Mesodermal cell (in vitro differentiated cells): Measurements from ENCODE around the gene KIAA1328.
"Not testable (repeated sequence)": the region's sequence is repeated elsewhere in the genome, so short reads cannot be mapped to it uniquely, and the experiment has no call there.

Experiments used
- H3K27ac ChIP-seq: 2 replicates; pipeline ENCODE4 v1.7.0; 2013; ENCODE audit warnings: mild to moderate bottlenecking, low read depth, low read length, moderate library complexity; ENCODE audit not compliant: severe bottlenecking
- H3K36me3 ChIP-seq: 2 replicates; pipeline ENCODE4 v1.7.1; 2013; ENCODE audit warnings: mild to moderate bottlenecking, low read length, moderate library complexity; ENCODE audit not compliant: control insufficient read depth, insufficient read depth
- H3K4me1 ChIP-seq: one replicate; pipeline ENCODE4 v1.7.1; 2013; ENCODE audit warnings: mild to moderate bottlenecking, low read length; ENCODE audit not compliant: insufficient read depth, control insufficient read depth, poor library complexity, severe bottlenecking
- H3K4me3 ChIP-seq: 2 replicates; pipeline ENCODE4 v1.7.0; 2013; ENCODE audit warnings: low read length, control low read depth, mild to moderate bottlenecking; ENCODE audit not compliant: insufficient read depth, poor library complexity, severe bottlenecking; ENCODE audit errors: extremely low read depth
- H3K9me3 ChIP-seq: 2 replicates; pipeline ENCODE4 v1.7.1; 2013; ENCODE audit warnings: mild to moderate bottlenecking, low read length, moderate library complexity; ENCODE audit not compliant: control insufficient read depth
- WGBS, 2 experiments: methylation state at CpG; one replicate each; pipeline ENCODE4 v1.1.5; 2013; ENCODE audit warnings: missing lambda C conversion rate in 2 of 2; ENCODE audit not compliant: insufficient coverage in 2 of 2; 5-methylcytosine and 5-hydroxymethylcytosine counted together

KIAA1328 gene

DNA sequence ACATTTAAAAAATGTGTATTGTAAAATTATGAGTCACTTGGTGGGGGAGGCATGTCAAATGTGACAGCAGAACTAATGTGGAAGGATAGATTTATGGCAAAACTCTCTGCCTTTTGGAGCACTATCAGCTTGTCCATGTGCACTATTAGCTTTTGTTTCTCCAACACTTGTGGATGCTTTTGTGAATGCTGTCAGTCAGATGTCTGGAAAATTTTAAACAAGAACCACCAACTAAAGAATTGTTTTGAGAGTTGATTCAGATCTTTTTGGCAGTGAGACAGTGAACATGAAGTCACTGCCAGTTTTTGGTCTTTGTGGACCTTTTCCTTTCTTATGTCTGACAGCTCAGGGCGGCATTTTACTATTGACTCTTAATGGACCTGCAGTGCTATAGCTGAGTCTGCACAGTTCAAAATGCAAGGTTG lies 72.4 kb downstream of the KIAA1328 start:
- H3K4me3 ChIP-seq: no peak overlapping the region
- H3K4me1 ChIP-seq: no peaks in the 10 kb centered on the region
- no peak overlapping the region for H3K27ac ChIP-seq
- H3K36me3 ChIP-seq: no peaks in the 10 kb centered on the region
- WGBS, 2 experiments: 100% methylated on average over 1 of the region's 1 CpG; no CpG with 5 or more reads in 1 of the 2 experiments
- H3K9me3 ChIP-seq: no peaks in the 10 kb centered on the region

DNA sequence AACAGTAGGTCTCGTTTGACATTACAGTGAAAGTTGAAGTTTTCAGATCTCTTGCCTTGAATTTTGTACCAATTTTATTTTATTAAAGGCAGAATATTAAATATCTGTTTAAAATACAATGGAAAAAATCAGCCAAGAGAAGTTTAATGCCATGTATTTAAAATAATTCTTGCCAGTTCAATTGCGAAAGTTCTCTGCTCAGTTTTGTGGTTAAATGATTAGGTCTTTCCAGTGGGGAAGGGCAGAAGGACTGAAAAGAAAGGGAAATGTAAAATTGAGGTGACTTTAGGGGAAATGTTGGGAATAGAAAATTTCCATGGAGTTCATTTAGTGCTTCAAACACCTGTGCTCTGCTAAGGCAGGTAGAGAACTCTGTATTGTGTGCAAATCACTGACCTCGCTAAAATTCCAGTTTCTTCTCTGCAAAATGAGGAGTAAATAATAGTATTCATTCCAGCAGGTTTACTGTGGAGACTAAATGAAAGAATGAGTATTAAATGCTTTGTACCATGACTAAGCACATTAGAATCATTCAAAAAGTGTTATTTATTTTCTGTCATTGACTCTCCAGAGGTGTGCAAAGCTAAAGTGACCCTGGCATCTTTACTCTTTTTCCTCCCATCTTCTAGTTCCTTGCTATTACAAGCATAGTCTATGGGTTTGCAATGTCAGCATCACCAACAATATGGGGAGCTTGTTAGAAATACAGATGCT lies 74.4 kb downstream of the KIAA1328 start:
- 90 to 100% methylated on average over 1 of the region's 3 CpGs for WGBS, 2 experiments
- H3K9me3 ChIP-seq: no peaks in the 10 kb centered on the region
- no peak overlapping the region for H3K27ac ChIP-seq
- H3K4me1 ChIP-seq: no peaks in the 10 kb centered on the region
- H3K4me3 ChIP-seq: no peak overlapping the region
- H3K36me3 ChIP-seq: no peaks in the 10 kb centered on the region

DNA sequence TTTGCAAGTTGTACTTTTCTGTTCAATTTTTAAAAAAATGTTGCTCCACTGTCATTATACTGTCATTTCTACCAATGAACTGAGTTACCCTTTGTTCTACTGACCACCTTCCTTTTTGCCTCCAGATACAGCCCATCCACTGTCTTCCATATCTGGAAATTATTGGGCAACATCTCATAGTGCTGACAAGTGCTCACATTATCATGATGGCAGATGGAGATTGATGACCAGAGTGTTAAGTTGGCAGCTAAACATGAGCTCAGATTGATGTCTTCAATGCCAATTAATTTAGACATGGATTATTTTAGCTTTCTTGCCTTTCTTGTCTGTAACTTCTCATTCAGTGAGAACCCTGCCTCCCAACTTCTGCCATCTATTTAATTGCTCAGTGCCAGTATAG lies 76.6 kb downstream of the KIAA1328 start:
- H3K4me1 ChIP-seq: no peaks in the 10 kb centered on the region

DNA sequence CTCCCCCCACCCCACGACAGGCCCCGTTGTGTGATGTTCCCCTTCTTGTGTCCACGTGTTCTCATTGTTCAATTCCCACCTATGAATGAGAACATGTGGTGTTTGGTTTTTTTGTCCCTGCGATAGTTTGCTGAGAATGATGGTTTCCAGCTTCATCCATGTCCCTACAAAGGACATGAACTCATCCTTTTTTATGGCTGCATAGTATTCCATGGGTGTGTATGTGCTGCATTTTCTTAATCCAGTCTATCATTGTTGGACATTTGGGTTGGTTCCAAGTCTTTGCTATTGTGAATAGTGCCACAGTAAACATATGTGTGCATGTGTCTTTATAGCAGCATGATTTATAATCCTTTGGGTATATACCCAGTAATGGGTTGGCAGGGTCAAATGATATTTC lies 80.4 kb downstream of the KIAA1328 start:
- not testable (repeated sequence) for H3K4me1 ChIP-seq, H3K4me3 ChIP-seq, H3K9me3 ChIP-seq, H3K36me3 ChIP-seq, H3K27ac ChIP-seq
- WGBS, 2 experiments: no CpG with 5 or more reads among the region's 4 CpGs

More for the DNA sequence above, 76.6 kb downstream of the KIAA1328 start:
- no peak overlapping the region for H3K4me3 ChIP-seq
- no peaks in the 10 kb centered on the region for H3K36me3 ChIP-seq
- H3K9me3 ChIP-seq: no peaks in the 10 kb centered on the region
- H3K27ac ChIP-seq: no peak overlapping the region

DNA sequence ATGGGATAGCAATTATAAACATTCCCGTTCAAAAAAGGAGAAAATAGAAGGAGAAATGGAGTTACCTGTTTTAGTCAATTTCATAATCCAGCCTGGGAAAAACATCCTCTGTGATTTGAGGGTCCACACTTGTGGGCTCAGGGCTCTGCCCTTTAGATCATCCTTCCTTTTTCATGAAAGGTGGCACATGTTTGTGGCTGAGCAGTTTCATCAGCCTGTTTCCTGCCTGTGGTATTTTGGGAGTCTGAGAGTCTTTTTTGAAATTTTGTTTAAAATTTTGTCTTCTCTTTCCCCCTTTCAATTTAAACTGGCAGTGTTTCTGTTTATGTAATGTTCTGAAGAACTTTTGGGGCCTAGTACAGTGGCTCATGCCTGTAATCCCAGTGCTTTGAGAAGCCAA lies 84.0 kb downstream of the KIAA1328 start:
- Histone ChIP-seq H3K4me3 (no peak overlapping the region), H3K9me3 (no peaks in the 10 kb centered on the region), H3K27ac (no peak overlapping the region), H3K4me1 (no peaks in the 10 kb centered on the region), H3K36me3 (no peaks in the 10 kb centered on the region)
- no CpG with 5 or more reads among the region's 1 CpG for WGBS, 2 experiments

DNA sequence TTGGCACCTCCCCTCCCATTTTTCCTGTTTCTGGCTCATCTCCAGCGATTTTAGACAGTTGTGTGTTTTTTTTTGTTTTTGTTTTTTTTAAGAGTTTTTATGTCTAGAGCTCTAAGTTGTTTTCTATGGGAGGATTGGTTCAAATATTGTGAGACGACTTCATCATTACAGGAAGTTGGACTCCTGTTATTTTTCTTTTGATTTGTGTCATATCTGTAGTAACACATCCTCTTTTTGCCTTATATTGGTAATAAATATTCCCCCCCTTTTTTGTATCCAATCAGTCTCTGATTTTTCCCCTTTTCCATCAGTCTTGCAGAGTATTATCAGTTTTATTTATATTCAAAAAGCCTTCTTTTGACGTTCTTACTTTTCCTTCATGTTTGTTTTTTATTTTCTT lies 89.0 kb downstream of the KIAA1328 start:
- Histone ChIP-seq H3K36me3 (no peaks in the 10 kb centered on the region), H3K4me3 (no peak overlapping the region), H3K27ac (no peak overlapping the region), H3K9me3 (no peaks in the 10 kb centered on the region), H3K4me1 (no peaks in the 10 kb centered on the region)
- no CpG with 5 or more reads among the region's 3 CpGs for WGBS, 2 experiments

DNA sequence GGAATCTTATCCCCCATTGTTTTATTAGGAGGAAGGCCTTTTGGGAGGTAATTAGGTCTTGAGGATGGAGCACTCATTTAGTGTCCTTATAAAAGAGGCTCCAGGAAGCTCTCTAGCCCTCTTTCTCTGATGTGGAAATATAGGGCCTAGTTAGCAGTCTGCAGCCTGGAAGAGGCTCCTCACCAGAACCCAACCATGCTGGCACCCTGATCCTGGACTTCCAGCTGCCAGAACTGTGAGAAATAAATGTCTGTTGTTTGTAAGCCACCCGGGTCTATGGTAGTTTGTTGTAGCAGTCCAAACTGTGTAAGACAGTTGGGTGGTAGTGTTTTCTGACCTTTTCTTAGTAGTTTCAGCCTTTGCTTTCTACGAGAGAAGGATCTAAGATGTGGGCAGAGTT lies 100.7 kb downstream of the KIAA1328 start:
- Histone ChIP-seq H3K27ac (no peak overlapping the region), H3K4me3 (no peak overlapping the region), H3K4me1 (no peaks in the 10 kb centered on the region), H3K36me3 (no peaks in the 10 kb centered on the region), H3K9me3 (no peaks in the 10 kb centered on the region)
- WGBS, 2 experiments: 100% methylated on average over 1 of the region's 2 CpGs; no CpG with 5 or more reads in 1 of the 2 experiments

DNA sequence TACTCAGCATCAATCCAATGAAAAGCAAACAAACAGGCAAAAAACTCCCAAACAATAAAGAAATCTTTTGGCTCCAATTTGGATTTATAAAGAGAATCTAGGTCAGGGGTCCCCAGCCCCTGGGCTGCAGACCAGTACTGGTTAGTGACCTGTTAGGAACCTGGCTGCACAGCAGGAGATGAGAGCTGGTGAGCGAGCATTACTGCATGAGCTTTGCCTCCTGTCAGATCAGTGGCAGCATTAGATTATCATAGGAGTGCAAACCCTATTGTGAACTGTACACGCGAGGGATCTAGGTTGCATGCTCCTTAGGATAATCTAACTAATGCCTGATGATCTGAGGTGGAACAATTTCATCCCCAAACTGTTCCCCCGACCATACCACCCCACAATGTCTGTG lies 102.2 kb downstream of the KIAA1328 start:
- H3K4me1 ChIP-seq: no peaks in the 10 kb centered on the region
- no peak overlapping the region for H3K27ac ChIP-seq
- H3K9me3 ChIP-seq: no peaks in the 10 kb centered on the region
- WGBS, 2 experiments: 87% methylated on average over 3 of the region's 4 CpGs; no CpG with 5 or more reads in 1 of the 2 experiments
- H3K4me3 ChIP-seq: no peak overlapping the region
- H3K36me3 ChIP-seq: no peaks in the 10 kb centered on the region

DNA sequence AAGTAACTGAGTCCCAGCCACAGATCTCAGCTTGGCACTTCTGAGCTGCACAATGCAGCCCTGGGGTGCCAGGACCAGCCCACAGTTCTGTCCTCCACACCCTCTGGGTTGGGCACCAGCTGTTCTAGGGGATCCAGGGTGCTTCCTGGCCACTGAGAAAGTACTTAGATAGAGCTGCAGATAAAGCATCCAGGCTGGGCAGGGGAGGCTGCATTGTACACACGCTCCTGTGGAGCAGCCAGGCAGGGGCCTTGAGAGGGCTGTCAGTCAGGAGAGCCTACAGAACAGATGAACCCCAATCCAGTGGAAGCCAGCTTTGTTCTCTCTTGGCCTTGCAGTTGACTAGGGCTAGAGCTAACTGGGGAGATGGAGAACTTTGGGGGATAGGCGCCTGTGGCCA lies 104.6 kb downstream of the KIAA1328 start:
- H3K27ac ChIP-seq: no peak overlapping the region
- no peaks in the 10 kb centered on the region for H3K4me1 ChIP-seq
- no peaks in the 10 kb centered on the region for H3K36me3 ChIP-seq
- peaks cover 4% of the 10 kb centered on the region for H3K9me3 ChIP-seq
- no peak overlapping the region for H3K4me3 ChIP-seq
- 100% methylated on average over 1 to 2 of the region's 2 CpGs for whole genome bisulfite sequencing, 2 experiments

DNA sequence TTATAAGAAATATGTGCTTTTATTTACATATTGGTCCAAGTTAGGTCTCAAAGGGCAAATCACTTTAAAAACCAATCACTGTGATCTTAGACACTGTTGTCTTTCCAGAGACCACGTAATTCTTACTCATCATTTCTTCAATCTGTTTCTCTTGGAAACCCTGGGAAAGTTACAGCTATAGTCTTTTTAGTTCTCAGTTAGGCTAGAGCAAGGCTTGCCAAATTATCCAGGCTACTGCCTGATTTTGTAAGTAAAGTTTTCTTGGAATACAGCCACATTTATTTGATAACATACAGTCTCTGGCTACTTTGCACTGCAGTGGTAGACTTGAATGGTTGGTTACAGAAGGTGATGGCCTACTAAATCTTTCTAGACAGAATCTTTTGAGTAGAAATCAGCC lies 106.0 kb downstream of the KIAA1328 start:
- H3K4me1 ChIP-seq: no peaks in the 10 kb centered on the region
- no peak overlapping the region for H3K27ac ChIP-seq
- no peak overlapping the region for H3K4me3 ChIP-seq
- peaks cover 4% of the 10 kb centered on the region for H3K9me3 ChIP-seq
- WGBS, 2 experiments: 100% methylated on average over 1 of the region's 1 CpG; no CpG with 5 or more reads in 1 of the 2 experiments
- no peaks in the 10 kb centered on the region for H3K36me3 ChIP-seq

DNA sequence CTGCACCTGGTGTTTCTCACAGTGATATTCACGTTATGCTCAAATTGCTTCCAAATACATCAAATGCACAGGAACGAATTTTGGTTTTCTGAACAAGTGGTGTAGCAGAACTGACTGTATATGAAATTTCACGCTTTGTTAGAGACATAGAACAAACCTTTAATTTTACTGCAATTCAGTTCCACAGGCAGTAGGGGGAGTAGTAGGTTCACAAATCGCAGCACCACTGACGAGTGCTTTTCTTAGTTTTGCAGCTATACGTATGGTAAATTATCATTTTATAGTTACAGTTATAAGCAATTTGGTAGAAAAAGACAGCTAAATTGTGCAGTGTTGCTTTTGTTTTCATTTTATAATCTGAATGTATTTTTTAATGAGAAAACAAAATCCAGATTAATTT lies 113.3 kb downstream of the KIAA1328 start:
- H3K4me3 ChIP-seq: no peak overlapping the region
- H3K4me1 ChIP-seq: no peaks in the 10 kb centered on the region
- H3K36me3 ChIP-seq: no peaks in the 10 kb centered on the region
- H3K27ac ChIP-seq: no peak overlapping the region
- peaks cover 4% of the 10 kb centered on the region for H3K9me3 ChIP-seq
- WGBS, 2 experiments: no CpG with 5 or more reads among the region's 6 CpGs
